HG02610 (cell line): ENCODE measurements around the gene PADI3.

Experiments used
- ATAC-seq: cut with Tn5 transposase; IDR thresholded peaks from one replicate; pipeline ENCODE4 v1.9.1; 2021; ENCODE audit warnings: mild to moderate bottlenecking, moderate library complexity; ENCODE audit not compliant: unreplicated experiment

Gene PADI3, protein sequence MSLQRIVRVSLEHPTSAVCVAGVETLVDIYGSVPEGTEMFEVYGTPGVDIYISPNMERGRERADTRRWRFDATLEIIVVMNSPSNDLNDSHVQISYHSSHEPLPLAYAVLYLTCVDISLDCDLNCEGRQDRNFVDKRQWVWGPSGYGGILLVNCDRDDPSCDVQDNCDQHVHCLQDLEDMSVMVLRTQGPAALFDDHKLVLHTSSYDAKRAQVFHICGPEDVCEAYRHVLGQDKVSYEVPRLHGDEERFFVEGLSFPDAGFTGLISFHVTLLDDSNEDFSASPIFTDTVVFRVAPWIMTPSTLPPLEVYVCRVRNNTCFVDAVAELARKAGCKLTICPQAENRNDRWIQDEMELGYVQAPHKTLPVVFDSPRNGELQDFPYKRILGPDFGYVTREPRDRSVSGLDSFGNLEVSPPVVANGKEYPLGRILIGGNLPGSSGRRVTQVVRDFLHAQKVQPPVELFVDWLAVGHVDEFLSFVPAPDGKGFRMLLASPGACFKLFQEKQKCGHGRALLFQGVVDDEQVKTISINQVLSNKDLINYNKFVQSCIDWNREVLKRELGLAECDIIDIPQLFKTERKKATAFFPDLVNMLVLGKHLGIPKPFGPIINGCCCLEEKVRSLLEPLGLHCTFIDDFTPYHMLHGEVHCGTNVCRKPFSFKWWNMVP

DNA sequence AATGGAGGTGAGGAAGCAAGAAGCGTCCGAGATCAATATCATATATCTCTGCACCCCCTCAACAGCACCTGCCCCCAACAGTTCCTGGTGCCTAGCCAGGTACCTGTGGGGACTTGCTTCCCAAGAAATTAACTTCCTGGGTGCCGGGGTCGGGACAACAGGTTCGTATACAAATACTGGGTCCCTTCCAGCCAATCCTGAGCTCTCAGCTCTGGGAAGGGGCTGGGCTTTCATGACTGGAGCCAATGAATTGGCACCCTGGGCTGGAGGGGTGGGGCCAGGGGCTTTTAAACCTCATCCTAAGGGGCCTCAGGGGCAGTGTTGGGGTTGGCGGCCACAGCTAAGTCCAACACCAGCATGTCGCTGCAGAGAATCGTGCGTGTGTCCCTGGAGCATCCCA lies at the start of gene PADI3:
PADI3 (plus strand) TSS at position 318 of the 400 bp plus-strand sequence; CDS start at position 358, 40 bp downstream.
- ATAC-seq: no peak

DNA sequence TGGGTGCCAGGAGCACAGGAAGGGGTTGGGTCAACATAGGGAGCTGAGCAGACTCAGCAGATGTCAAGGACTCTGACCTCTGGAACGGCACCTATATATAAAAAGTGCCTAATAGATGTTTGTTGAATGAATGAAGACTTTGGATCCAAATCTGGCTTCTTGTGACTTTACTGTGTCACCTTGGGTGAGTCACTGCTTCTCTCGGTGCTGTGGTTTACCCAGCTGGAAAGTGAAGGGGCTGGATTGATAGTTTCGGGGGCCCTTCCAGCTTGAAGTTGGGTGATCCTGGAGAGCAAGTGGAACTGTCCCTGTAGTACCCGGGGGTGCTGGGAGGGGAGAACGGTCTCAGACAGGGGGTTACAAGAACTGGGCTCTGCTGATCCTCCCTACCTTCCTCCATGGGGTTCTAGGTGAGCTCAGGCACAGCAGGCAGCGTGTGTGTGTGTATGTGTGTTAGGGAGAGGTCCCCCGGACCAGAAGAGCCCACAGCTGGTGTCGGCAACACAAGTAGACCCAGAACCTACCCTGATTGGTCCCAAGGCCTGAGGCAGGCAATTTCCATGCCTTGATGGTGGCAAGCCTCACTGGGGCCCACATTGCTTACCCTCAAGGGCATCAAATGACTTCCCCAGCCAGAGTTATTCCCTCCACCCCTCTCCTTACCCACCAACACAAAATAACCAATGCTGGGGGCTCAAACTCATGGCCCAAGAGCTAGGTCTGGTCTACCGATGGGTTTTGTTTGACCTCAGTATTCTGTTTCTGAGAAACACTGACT lies 49.4 kb upstream of the PADI3 start:
- ATAC-seq: no peak

DNA sequence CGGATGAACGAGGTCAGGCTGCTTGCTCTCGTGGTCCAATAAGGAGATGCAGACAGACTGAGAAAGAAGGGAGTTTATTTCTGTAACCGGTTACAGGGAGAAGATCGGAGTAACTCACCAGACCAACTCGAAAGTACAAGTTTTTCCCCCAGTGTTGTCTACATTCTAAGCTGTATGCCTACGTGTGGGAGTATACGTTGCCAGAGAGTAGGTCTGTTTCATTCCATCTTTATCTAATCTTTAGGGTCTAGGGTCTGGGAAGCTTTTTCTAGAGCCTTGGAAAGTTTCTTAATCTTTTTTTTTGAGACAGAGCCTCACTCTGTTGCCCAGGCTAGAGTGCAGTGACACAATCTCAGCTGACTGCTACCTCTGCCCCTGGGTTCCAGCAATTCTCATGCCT lies 48.7 kb upstream of the PADI3 start:
- no peak for ATAC-seq

DNA sequence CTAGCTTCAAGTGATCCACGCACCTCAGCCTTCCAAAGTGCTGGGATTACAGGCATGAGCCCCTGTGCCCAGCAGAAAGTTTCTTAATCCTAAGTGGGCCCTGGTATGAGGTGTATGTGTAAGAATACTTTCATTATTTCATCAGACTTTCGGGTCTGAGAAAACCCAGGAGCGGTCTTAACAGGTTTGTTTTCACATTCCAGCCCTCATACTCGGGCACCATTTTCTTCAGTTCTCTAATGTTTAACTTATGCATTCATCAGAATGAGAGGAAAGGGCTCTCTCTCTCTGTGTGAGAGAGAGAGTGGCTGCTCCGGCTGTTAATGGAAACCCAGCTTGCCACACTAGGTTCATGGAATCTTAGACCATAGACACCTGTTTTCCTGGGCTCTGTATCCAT lies 48.1 kb upstream of the PADI3 start:
- no peak for ATAC-seq

DNA sequence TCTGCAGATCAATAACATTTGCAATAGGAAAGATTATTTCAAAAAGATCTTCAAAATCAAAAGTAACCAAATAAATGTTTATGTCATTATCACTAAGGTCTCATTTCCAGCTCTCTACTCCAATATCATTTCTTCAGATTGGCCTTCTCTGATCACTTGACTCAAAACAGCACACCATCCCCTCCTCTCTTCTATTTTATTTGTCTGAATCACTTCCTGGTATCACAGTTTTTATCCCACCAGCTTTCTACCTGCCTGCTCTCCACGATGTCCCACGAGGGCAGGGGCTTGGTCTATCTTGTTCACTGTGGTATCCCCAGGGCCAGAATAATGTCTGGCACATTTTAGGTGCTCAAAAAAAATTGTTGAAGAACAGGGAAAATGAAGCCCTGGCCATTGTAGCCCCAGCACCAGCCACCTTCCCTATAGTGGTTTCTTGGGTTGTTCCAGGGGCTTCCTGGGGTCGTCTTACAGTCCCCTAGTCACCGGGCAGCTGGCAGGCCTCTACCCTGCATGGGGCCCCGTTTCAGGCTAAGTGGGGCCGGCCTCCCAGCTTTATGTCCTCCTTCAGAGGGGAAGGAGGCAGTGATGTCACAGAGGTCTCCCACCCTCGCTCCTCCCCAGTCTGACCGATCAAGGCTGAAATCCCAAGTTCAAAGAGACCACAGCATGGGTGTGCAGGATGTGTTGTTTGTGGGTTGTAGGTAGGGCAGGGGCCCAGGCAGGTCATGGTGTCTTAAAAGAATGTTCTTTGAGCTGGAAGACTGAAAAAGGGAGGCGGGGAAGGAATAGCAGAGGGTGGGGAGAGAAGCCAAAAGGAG lies 47.5 kb upstream of the PADI3 start:
- ATAC-seq: no peak

DNA sequence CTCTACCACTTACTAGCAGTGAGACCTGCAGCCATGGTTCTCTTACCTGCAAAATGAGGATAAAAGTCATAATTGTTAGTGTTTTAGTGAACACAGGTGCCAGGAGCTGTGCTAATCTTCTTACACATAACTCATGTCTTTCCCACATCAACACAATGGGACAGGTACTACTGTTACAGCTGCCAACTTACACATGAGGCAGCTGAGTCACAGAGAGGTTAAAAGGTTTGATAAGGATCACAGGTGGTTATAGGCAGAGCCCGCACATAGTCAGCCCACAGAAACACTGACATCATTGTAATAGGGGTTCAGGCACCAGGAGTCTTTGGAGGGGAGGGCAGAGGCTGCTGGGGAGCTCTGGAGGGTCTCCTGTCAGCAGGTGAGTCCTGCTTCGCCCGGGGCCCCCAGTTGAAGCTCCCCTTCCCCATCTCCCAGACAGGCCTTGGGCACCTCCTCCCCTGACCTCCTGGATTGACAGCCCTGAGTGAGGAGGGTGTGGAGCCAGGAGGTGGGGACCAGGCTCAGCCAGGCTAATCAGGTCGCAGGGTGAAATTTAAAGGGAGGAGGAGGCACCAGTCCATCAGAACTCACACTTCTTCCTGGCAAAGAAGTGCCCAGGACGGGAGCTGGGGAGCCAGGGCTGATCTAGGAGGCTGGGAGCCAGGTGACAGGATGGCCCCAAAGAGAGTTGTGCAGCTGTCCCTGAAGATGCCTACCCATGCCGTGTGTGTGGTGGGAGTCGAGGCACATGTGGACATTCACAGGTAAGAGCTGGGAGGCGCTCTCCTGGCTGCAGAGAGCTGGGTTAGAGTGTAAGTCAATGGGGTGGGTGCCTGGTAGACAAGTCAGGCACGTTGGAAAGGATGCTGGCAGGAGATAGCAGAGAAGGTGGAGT lies 44.1 kb upstream of the PADI3 start, which contains the start of gene PADI1:
PADI1 (plus strand) TSS at position 583 of the 895 bp plus-strand sequence; CDS start at position 673, 90 bp downstream.
- ATAC-seq: no peak

DNA sequence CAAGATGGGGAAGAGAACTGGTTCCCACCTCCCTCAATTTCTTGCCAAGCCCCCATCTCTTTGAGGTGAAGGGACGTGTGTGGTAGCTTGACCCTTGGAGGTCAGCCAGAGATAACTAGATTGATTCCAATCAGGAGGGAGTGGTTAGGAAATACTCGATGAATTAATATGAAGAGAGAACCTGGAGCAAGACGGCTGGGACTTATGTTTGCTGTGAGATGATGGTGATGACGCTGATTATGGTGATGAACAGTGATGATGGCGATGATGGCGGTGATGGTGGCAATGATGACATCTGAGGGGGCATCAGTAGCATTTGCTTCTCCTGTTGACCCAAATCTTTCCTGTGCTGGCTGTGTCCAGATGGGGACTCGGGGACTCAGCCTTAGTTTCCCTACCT lies 43.2 kb upstream of the PADI3 start:
- ATAC-seq: no peak

DNA sequence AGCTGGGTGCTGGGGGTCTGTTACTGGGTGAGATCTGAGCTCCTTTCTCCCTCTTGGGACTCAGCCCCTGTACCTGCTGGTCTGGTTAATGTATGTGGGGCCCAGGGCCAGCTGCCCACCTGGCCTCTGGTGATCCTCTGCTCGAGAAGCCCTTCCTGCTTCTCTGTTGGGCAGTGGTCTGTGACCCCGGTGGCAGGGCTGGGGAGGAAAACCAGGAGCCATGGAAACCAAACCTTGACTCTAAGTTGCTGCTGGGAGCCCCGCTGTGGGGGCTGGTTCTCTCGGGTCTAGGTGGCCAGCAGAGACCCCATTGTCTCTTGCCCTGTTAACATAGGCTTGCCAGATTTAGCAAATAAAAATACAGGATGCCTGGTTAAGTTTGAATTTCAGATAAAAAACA lies 42.7 kb upstream of the PADI3 start:
- ATAC-seq: no peak

DNA sequence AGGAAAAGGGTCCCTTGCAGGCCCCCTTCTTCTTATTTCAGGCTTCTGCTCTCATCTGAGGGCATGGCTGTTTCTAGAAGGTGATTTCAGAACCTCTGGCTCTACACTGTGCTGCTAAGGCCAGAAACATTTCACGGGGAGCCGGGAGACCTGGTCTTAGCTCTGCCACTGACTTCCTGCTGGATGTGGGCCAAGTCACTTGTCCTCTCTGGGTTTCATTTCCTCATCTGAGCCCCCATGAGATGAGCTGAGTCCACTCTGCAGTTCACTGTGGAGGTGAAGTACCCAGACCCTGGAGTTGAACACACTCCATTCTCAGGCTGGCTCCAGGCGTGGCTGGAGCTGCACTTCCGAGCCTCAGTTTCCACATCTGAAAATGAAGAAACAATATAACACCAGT lies 41.9 kb upstream of the PADI3 start:
- no peak for ATAC-seq

DNA sequence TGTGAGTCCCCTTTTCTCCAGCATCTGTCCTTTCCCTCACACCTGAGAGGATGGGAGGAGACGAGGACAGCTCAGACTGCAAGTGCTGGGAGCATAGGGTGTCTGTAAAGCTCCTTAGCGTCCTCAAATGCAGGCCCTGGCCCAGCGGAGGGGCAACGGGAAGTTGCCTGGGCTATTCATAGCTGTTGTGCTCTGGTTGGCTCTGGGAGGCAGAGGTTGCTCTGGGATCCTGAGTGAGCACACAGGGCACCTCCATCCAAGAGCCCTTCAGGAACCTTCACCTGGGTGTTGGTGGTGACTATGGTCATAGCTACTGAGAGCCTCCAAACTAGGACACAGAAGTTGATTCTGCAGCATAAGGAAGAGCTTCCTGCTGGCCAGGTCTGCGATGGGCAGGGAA lies 41.4 kb upstream of the PADI3 start:
- no peak for ATAC-seq

DNA sequence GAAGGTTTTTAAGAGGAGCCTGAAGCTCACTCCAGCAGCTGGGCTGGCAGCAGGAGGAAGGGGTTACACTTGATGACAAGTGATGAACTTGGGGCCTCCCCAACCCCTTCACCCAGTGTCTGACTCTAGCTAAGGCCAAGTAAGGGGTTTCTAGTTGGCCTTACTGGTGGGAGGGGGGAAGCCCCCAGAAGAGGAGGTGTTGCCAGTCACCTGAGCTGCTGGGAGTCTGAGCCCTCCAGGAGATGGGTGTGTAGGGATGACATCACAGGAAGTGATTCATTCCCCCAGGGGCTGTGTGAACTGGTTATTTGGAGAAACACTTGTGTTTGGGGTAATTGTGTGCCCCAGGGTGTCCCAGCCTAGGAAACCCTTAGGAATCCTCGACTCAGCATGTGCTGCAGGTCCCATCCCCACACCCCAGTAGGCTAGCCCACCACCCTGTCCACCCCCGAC lies 40.9 kb upstream of the PADI3 start:
- ATAC-seq: peak; percentile 50

DNA sequence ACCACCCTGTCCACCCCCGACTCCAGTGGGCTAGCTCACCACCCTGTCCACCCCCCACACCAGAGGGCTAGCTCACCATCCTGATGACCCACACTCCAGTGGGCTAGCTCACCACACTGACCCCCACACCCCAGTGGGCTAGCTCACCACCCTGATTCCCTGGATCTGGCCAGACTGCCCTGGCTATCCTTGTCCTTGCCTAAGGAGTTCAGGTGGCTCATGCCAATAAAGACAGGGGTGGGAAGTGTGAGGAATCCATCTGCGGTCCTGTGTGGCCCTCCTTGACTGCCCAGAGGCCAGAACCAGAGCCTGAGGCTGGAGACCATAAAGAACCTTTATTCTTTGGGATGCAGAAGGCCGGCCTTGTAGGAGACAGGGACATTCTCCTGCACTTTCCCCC lies 40.4 kb upstream of the PADI3 start:
- no peak for ATAC-seq

DNA sequence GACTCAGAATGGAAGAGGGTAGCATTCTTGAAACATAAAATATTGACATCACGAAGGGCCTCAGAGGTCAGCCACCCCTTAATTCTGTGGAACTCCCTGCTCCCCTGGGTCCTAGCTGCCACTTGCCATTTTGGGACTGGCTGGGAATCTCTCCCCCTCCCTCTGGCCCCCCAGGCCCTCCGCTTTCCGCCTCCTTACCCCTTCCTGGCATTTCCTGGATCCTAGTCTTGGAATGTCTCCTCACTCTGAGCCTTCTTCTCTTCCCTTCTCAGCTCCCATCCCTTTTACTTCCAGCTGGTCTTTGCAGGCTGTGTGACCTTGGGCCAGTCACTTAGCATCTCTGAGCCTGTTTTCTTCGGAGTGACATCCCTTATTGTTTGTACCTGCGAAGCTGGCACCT lies 39.5 kb upstream of the PADI3 start:
- no peak for ATAC-seq

DNA sequence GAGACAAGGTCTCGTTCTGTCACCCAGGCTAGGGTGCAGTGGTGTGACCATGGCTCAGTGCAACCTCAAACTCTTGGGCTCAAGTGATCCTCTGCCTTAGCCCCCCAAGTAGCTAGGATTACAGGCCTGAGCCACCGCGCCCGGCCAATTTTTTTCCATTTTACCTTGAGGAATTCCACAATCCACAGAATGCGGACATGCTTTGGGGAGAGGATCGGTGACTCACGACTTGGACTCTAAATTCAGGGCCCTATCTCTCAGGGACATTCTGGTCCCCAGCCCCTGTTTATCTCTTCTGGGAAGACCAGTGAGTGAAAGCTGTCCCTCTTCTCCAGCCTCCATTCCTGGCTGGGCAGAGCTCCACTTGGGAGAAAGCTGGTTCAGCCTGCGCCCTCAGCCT lies 38.7 kb upstream of the PADI3 start:
- ATAC-seq: no peak

DNA sequence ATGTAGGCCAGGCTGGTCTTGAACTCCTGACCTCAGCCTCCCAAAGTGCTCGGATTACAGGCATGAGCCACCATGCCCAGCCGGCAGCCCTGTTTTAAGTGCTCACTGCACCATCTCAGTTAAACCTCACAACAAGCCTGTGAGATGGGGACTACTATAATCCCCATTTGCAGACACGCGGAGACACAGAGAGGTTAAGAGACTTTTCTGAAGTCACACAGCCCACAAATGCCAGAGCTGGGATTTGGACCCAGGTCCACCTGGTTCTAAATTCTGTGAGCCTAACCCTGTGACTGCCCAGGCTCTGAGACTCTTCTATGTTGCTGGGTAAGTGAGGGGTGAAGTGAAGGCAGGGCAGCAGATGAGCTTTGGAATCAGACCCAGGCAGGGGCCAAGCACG lies 37.5 kb upstream of the PADI3 start:
- no peak for ATAC-seq

DNA sequence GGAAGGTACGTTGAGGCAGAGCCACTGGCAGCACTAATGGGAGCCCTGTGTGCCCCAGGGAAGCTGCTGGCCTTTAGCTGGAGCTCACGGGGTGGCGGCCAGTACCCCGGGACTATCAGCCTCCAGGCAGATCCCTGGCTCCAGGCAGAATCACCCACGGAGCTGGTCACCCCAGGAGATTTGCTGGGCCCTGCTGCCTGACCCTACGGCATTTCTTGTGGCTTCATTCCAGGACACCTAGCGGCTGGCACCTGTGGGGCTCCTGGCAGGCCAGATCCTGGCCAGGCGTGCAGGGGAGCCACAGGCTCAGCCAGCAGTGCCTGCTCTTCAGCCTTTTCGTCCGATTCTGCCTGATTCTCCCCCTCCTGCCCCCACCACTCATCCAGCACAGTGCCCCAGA lies 36.9 kb upstream of the PADI3 start:
- ATAC-seq: no peak

DNA sequence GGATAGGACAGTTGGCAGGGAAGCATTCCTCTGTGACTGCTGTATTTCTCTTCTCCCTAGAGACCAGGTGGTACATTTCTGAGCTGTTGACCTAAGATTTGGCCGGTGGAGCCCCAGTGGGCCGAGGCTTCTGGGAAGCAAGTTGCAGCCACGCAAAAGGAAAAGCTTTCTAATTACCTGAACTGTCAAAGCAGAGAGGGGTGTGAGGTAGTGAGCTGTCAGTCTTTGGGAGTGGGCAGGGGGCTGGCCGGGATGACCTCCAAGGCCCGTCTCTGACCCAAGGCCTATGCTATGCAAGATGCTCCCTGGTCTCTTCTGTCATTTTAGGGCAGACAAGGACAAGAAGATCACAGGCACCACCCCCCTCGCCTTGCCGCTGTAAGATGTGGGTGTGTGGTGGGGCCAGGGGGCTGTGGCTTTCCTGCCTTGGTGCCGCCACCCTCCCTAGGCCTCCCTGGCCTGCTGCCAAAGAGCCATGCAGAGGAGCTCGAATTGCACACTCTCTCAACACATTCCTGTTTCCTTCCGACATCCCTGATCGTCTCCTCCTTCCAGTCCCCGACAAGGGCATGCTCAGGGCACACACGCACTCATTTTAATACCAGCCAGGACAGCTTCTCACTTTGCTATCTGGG lies 36.3 kb upstream of the PADI3 start:
- ATAC-seq: no peak

DNA sequence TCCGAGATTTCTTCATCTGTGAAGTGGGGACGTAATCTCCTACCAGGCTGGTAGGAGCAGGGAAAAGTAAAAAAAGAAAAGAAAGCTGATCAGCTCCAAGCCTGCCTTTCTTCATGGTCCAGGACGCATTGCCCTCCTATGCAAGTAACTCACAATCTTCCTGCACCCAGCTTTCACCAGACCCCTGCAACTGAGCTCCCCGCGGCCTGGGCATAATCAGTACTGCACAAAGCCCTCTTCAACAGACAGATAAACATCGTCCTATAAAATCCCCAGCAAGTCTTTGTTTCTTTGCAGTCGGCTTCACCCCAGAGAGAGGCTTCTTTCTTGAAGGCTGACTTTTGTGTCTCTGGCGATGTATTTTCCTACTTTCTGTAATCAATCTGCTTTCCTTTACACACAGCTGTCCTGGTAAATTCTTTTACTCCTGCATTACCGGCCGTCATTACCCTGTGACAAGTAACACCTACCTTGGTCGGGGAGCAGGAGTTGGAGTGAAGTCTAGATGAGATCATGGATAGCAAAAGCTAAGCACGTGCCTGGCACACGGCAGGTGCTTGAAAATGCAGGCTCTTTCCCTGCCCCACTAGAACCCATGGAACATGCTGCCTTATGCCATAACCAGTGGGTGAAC lies 35.6 kb upstream of the PADI3 start:
- ATAC-seq: no peak

DNA sequence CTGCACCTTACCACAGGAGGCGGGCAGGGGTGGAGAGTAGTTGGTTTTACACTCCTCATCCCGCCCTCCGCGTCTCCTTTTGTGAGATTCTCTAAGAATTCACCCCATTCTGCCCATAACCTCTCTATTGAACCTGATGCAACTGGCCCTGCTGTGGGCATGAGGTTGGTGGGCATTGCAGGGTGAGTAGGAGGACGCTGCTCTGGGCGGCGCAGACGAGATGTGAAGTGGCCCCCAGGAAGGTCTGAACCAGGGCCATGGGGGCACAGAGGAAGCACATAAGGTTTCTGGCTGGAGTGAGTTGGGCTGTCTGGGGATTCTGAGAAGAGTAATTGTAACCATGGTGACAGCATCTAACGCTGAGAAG lies 35.1 kb upstream of the PADI3 start:
- no peak for ATAC-seq
